Ureter (tissue), 1 donor: ENCODE measurements around the gene RIC8B. TPM values are rescaled to one million over a fixed set of nuclear protein-coding genes. Genes with fewer than 3 reads are reported as not detected.

Experiments
- total RNA-seq: library from RNA; stranded (reverse); gene quantifications from one replicate; pipeline ENCODE4 v1.2.4, GENCODE V29; 2023
- donor health status: DM: yes; HTN: yes; CAD: no.

Gene RIC8B
- total RNA-seq, 1 donor from 2014 or later = 26.6 TPM

Other genes with a start within 250 kb of the RIC8B start
- gene RFX4, start 191.7 kb upstream of the RIC8B start, total RNA-seq = not detected
- 30.7 TPM for gene TMEM263, start 181.2 kb downstream of the RIC8B start, total RNA-seq
- gene MTERF2, start 212.5 kb downstream of the RIC8B start, total RNA-seq = 15.9 TPM